HepG2 (cell line): ENCODE measurements around the gene ITCH. TPM values are rescaled to one million over a fixed set of nuclear protein-coding genes. Genes with fewer than 3 reads are reported as not detected.

Source experiments
- BCL3 ChIP-seq: sonication (generic); formaldehyde crosslinking; IDR thresholded peaks from 2 replicates; pipeline ENCODE4 v1.5.1; 2020; ENCODE audit warnings: mild to moderate bottlenecking, missing genetic modification reagents, moderate library complexity
- BORCS8-MEF2B ChIP-seq: sonication (generic); formaldehyde crosslinking; IDR thresholded peaks from 2 replicates; pipeline ENCODE4 v1.8.0; 2022; ENCODE audit warnings: mild to moderate bottlenecking, missing genetic modification reagents
- GLI4 ChIP-seq: sonication (generic); formaldehyde crosslinking; IDR thresholded peaks from 2 replicates; pipeline ENCODE4 v1.5.1; 2020; ENCODE audit warnings: missing genetic modification reagents, mild to moderate bottlenecking, moderate library complexity, borderline replicate concordance
- HES4 ChIP-seq: sonication (generic); formaldehyde crosslinking; IDR thresholded peaks from 2 replicates; pipeline ENCODE4 v1.9.0; 2021; ENCODE audit warnings: mild to moderate bottlenecking, missing genetic modification reagents, borderline replicate concordance
- HMGA1 ChIP-seq: sonication (generic); formaldehyde crosslinking; conservative IDR thresholded peaks from 2 replicates; pipeline ENCODE4 v1.4.0; 2020; ENCODE audit warnings: missing genetic modification reagents
- KLF11 ChIP-seq: IDR thresholded peaks from 2 replicates; pipeline ENCODE4 v1.6.1; 2016; ENCODE audit warnings: missing compliant biosample characterization
- KLF16 ChIP-seq, 2 experiments: sonication (generic) in 1 of 2; formaldehyde crosslinking in 1 of 2; IDR thresholded peaks; 2 replicates each; pipeline versions ENCODE4 v1.6.1 to v1.8.0; 2016 to 2023; ENCODE audit warnings: missing genetic modification reagents in 2 of 2, missing compliant biosample characterization in 1 of 2
- KMT2A ChIP-seq: sonication (generic); formaldehyde crosslinking; IDR thresholded peaks from 2 replicates; pipeline ENCODE4 v1.4.0; 2020; ENCODE audit warnings: missing genetic modification reagents
- PTBP1 ChIP-seq: fragments of 200-400 bp; formaldehyde crosslinking; IDR thresholded peaks from 2 replicates; pipeline ENCODE4 v1.6.1; 2018; ENCODE audit warnings: low read length, low read depth; ENCODE audit not compliant: poor library complexity, severe bottlenecking
- RAD51 ChIP-seq: fragments of 450-650 bp; IDR thresholded peaks from 2 replicates; pipeline ENCODE4 v1.6.1; 2016; ENCODE audit warnings: borderline replicate concordance
- SMC3 ChIP-seq: IDR thresholded peaks from 2 replicates; pipeline ENCODE4 v1.6.1; 2011; ENCODE audit warnings: low read length, improper control_type of control experiment
- ZFAT ChIP-seq: sonication (generic); formaldehyde crosslinking; conservative IDR thresholded peaks from 2 replicates; pipeline ENCODE4 v1.8.1; 2023; ENCODE audit warnings: missing genetic modification reagents, inconsistent platforms
- ZNF235 ChIP-seq: sonication (generic); formaldehyde crosslinking; IDR thresholded peaks from 2 replicates; pipeline ENCODE4 v1.8.1; 2023; ENCODE audit warnings: mild to moderate bottlenecking, missing genetic modification reagents, borderline replicate concordance
- ZNF468 ChIP-seq: sonication (generic); formaldehyde crosslinking; IDR thresholded peaks from 2 replicates; pipeline ENCODE4 v1.8.0; 2022; ENCODE audit warnings: mild to moderate bottlenecking, moderate library complexity, missing genetic modification reagents
- ZNF552 ChIP-seq: sonication (generic); formaldehyde crosslinking; IDR thresholded peaks from 2 replicates; pipeline ENCODE4 v1.9.0; 2022; ENCODE audit warnings: missing genetic modification reagents, mild to moderate bottlenecking, borderline replicate concordance
- ZNF781 ChIP-seq: sonication (generic); formaldehyde crosslinking; IDR thresholded peaks from 2 replicates; pipeline ENCODE4 v1.5.1; 2020; ENCODE audit warnings: borderline replicate concordance, mild to moderate bottlenecking, missing genetic modification reagents; ENCODE audit errors: not compliant biosample characterization
- ZNF891 ChIP-seq: sonication (generic); formaldehyde crosslinking; IDR thresholded peaks from 2 replicates; pipeline ENCODE4 v1.5.0; 2020; ENCODE audit warnings: mild to moderate bottlenecking, missing genetic modification reagents
- ZSCAN29 ChIP-seq: sonication (generic); formaldehyde crosslinking; conservative IDR thresholded peaks from 2 replicates; pipeline ENCODE4 v1.4.0; 2020; ENCODE audit warnings: mild to moderate bottlenecking, missing genetic modification reagents
- polyA plus RNA-seq, 8 experiments: library from polyadenylated mRNA; depleted of rRNA in 3 of 8; stranded (reverse) in 7 of 8; unstranded in 1 of 8; fragments of >200 nt; fragmentation: Illumina TruSeq in 4 of 8; extraction: Trizol in 4 of 8; gene quantifications; 2 replicates each; pipeline versions ENCODE4 v1.2.1 to v1.2.3, GENCODE V29; 2011 to 2016; ENCODE audit warnings: low read depth in 4 of 8, missing spikeins in 1 of 8, mixed read lengths in 1 of 8; ENCODE audit not compliant: insufficient read depth in 1 of 8
- total RNA-seq, 5 experiments: library from RNA; depleted of rRNA; stranded (reverse); fragments of >200 nt; fragmentation: Illumina TruSeq; extraction: Trizol; gene quantifications; 2 replicates each; pipeline ENCODE4 v1.2.3, GENCODE V29; 2016; ENCODE audit warnings: low read depth in 1 of 5
- TF ChIP-seq, protein P1 (sequence below): sonication (generic); formaldehyde crosslinking; IDR thresholded peaks from 2 replicates; pipeline ENCODE4 v1.4.0; 2020; ENCODE audit warnings: missing genetic modification reagents
- TF ChIP-seq, protein P2 (sequence below): sonication (generic); formaldehyde crosslinking; IDR thresholded peaks from 2 replicates; pipeline ENCODE4 v1.4.0; 2020; ENCODE audit warnings: missing genetic modification reagents; ENCODE audit errors: not compliant biosample characterization
- TF ChIP-seq, protein P3 (sequence below): sonication (generic); formaldehyde crosslinking; IDR thresholded peaks from 2 replicates; pipeline ENCODE4 v1.4.0; 2020; ENCODE audit warnings: missing genetic modification reagents, borderline replicate concordance
- TF ChIP-seq, protein P4 (sequence below): sonication (generic); formaldehyde crosslinking; IDR thresholded peaks from 2 replicates; pipeline ENCODE4 v1.5.1; 2020; ENCODE audit warnings: missing genetic modification reagents, mild to moderate bottlenecking, borderline replicate concordance

Gene ITCH
- total and polyA plus RNA-seq, 2 of the 13 experiments (the other 11 are each of a cell fraction or from before 2014, with no cell fraction given) = 20.5 to 112 TPM

GRCh38 chr20:34515484-34516246, 152.6 kb downstream of the ITCH start (continued):
- 0 out of 4 replicates have a peak, but pooled peaks of 1 of the 2 experiments have one; percentile 15 for TF ChIP-seq KLF16 (CRISPR knock-in tag; IDR thresholded peaks at IDR 0.05)
- TF ChIP-seq GLI4 = no peak
- TF ChIP-seq ZSCAN29 (CRISPR knock-in tag) = no peak
- no peak for TF ChIP-seq ZNF781 (CRISPR knock-in tag)
- TF ChIP-seq BORCS8-MEF2B (CRISPR knock-in tag) = no peak
- TF ChIP-seq ZFAT (CRISPR knock-in tag) = no peak; the same call in 1 of the 2 replicates
- TF ChIP-seq KMT2A (CRISPR knock-in tag) = peak; percentile 88
- TF ChIP-seq BCL3 = peak; percentile 16; the same call in 1 of the 2 replicates
- TF ChIP-seq, protein P1, sequence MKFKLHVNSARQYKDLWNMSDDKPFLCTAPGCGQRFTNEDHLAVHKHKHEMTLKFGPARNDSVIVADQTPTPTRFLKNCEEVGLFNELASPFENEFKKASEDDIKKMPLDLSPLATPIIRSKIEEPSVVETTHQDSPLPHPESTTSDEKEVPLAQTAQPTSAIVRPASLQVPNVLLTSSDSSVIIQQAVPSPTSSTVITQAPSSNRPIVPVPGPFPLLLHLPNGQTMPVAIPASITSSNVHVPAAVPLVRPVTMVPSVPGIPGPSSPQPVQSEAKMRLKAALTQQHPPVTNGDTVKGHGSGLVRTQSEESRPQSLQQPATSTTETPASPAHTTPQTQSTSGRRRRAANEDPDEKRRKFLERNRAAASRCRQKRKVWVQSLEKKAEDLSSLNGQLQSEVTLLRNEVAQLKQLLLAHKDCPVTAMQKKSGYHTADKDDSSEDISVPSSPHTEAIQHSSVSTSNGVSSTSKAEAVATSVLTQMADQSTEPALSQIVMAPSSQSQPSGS (CRISPR knock-in tag) = 0 out of 2 replicates have a peak, but pooled peaks have one; percentile 7
- TF ChIP-seq ZNF552 (CRISPR knock-in tag) = no peak
- TF ChIP-seq SMC3 = no peak
- TF ChIP-seq, protein P2, sequence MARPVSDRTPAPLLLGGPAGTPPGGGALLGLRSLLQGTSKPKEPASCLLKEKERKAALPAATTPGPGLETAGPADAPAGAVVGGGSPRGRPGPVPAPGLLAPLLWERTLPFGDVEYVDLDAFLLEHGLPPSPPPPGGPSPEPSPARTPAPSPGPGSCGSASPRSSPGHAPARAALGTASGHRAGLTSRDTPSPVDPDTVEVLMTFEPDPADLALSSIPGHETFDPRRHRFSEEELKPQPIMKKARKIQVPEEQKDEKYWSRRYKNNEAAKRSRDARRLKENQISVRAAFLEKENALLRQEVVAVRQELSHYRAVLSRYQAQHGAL (CRISPR knock-in tag) = no peak
- no peak for TF ChIP-seq HMGA1 (CRISPR knock-in tag)
- TF ChIP-seq, protein P3, sequence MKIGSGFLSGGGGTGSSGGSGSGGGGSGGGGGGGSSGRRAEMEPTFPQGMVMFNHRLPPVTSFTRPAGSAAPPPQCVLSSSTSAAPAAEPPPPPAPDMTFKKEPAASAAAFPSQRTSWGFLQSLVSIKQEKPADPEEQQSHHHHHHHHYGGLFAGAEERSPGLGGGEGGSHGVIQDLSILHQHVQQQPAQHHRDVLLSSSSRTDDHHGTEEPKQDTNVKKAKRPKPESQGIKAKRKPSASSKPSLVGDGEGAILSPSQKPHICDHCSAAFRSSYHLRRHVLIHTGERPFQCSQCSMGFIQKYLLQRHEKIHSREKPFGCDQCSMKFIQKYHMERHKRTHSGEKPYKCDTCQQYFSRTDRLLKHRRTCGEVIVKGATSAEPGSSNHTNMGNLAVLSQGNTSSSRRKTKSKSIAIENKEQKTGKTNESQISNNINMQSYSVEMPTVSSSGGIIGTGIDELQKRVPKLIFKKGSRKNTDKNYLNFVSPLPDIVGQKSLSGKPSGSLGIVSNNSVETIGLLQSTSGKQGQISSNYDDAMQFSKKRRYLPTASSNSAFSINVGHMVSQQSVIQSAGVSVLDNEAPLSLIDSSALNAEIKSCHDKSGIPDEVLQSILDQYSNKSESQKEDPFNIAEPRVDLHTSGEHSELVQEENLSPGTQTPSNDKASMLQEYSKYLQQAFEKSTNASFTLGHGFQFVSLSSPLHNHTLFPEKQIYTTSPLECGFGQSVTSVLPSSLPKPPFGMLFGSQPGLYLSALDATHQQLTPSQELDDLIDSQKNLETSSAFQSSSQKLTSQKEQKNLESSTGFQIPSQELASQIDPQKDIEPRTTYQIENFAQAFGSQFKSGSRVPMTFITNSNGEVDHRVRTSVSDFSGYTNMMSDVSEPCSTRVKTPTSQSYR (CRISPR knock-in tag) = no peak; the same call in 1 of the 2 replicates
- no peak; the same call in 1 of the 2 replicates for TF ChIP-seq ZNF235 (CRISPR knock-in tag)
- no peak for TF ChIP-seq PTBP1
- TF ChIP-seq, protein P4, sequence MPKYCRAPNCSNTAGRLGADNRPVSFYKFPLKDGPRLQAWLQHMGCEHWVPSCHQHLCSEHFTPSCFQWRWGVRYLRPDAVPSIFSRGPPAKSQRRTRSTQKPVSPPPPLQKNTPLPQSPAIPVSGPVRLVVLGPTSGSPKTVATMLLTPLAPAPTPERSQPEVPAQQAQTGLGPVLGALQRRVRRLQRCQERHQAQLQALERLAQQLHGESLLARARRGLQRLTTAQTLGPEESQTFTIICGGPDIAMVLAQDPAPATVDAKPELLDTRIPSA (CRISPR knock-in tag) = no peak
- no peak for TF ChIP-seq RAD51
- no peak for TF ChIP-seq ZNF891 (CRISPR knock-in tag)
- TF ChIP-seq ZNF468 (CRISPR knock-in tag) = no peak; the same call in 1 of the 2 replicates
- no peak; the same call in 1 of the 2 replicates for TF ChIP-seq HES4
- no peak for TF ChIP-seq KLF11 (CRISPR knock-in tag)
